Coronary artery (tissue), 2 donors: ENCODE data around the gene PPY.

Experiments
- DNase-seq: peaks from one replicate; pipeline ENCODE4 v3.0.0-alpha.2; 2017; ENCODE audit warnings: low spot score
- H3K27ac ChIP-seq, 2 donors: fragments of 200-600 bp; sonication (generic); one replicate each; pipeline ENCODE4 v1.5.1; 2016 to 2019
- H3K4me3 ChIP-seq: fragments of 200-600 bp; sonication (generic); 2 replicates; pipeline ENCODE4 v1.5.1; 2016; ENCODE audit warnings: mild to moderate bottlenecking, moderate library complexity
- TF ChIP-seq, protein P1 (sequence below): fragments of 200-600 bp; sonication (generic); IDR thresholded peaks from one replicate; pipeline ENCODE4 v1.5.1; 2019; ENCODE audit warnings: antibody characterized with exemption

Gene PPY

DNA sequence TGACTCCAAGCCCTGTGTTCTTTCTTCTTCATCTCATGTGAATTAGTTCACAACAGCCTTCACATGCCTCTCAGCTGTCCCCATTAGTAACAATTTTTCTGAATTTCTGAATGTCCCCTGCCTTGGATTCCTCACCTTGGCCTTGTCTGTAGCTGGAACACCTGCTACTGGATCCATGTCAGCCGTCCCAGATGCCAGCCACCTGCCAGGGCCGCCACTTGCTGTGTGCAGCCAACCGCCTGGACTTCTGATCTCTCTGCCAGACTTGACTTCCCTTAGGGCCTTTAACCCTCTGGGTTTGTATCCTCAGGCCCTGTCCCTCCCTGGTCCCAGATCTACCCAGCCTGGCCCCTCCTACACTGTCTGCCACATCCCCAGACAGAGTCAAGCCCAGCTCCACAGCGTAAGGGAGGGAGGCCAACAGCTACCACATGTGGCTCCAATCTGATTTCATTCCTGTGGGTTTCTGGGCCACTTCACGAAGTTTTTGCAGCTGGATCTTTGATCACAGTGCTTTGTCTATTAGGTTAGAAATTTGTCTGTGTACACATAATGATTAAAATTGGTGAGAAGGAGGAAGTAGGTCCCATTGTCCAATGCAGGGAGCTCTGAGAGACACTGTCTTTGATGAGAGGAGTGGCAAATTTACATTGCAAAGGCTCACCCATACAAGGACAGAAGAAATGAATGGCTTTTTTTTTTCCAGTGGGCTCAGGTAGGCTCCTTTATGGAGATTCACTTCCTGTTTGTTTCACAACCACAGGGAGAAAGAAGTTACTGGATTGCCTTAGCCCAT is 50.2 kb downstream of the PPY start:
- no peak for DNase-seq
- H3K27ac ChIP-seq: no peak overlapping the region
- TF ChIP-seq, protein P1, sequence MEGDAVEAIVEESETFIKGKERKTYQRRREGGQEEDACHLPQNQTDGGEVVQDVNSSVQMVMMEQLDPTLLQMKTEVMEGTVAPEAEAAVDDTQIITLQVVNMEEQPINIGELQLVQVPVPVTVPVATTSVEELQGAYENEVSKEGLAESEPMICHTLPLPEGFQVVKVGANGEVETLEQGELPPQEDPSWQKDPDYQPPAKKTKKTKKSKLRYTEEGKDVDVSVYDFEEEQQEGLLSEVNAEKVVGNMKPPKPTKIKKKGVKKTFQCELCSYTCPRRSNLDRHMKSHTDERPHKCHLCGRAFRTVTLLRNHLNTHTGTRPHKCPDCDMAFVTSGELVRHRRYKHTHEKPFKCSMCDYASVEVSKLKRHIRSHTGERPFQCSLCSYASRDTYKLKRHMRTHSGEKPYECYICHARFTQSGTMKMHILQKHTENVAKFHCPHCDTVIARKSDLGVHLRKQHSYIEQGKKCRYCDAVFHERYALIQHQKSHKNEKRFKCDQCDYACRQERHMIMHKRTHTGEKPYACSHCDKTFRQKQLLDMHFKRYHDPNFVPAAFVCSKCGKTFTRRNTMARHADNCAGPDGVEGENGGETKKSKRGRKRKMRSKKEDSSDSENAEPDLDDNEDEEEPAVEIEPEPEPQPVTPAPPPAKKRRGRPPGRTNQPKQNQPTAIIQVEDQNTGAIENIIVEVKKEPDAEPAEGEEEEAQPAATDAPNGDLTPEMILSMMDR: no peak
- H3K4me3 ChIP-seq: no peak overlapping the region
